ENCODE data around the gene TFPI. TPM values are rescaled to one million over a fixed set of nuclear protein-coding genes. Genes with fewer than 3 reads are reported as not detected.

The TFPI gene
- polyA plus RNA-seq, 4 donors, result 29.1 to 46.8 (median 37.8) TPM

GRCh38 chr2:187424146-187424545, 130.1 kb downstream of the TFPI start:
- DNase-seq (ENCODE audit: low read depth in 4 of 4, low spot score in 2 of 4), result no peak

DNA sequence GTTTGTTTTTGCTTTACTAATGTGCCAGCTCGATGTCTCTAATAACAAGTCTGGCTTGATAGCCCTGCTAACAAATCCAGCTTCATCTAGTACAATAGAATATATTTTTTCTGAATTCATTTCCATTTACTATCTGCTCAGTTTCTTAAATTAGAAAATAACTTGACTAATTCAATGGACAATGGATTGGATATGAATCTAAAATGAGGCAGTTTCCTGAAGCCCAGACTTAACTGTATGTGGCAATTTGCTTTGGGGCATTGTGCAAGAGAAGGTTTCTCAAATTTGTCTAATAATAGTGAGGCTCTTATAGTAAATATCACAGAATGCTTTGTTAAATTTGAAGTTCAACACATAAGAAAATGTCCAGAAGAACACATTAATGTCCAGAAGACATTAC, 132.0 kb downstream of the TFPI start:
- DNase-seq (ENCODE audit: low read depth in 4 of 4, low spot score in 2 of 4), result no peak

DNA sequence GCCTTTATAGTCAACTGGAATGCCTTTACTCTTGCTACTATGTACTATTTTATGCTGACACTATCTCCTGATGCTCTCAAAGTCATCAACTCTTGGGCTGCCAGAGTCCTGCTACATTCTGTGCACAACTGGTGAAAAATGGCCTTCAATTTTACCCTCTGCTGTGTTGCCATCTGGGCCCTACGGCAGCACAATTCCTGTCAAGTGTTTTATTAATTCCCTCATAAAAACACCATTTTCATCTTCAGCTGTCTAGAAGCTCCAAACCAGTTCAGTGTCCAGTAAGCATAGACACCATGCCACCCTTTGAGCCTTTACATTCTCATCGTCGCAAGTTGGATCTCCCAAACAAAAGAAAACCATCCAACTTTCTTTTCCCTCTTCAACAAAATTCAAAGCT, 132.7 kb downstream of the TFPI start:
- no peak for DNase-seq (ENCODE audit: low read depth in 4 of 4, low spot score in 2 of 4)

- peak in 1 of 4 donors; percentile 28 for DNase-seq (ENCODE audit: low read depth in 4 of 4, low spot score in 2 of 4)
Observed at GRCh38 chr2:187419808-187420207, 134.4 kb downstream of the TFPI start.

GRCh38 chr2:187415449-187415848, 138.8 kb downstream of the TFPI start:
- DNase-seq (ENCODE audit: low read depth in 4 of 4, low spot score in 2 of 4), result no peak

Other genes with a start within 250 kb of the TFPI start
- 10 to 100 TPM; 42.4 to 55.4 (median 46.1) TPM for gene CALCRL, start 106.2 kb downstream of the TFPI start, polyA plus RNA-seq (ENCODE audit: insufficient read length in 4 of 4)

Measured in left renal cortex interstitium (tissue), 4 donors.